HTERT RPE-1 (cell line): ENCODE data around the gene ETV7.
"Not testable (repeated sequence)": the region's sequence is repeated elsewhere in the genome, so short reads cannot be mapped to it uniquely, and the experiment has no call there.

Experiments used
- in situ Hi-C: fragments of 300-500 bp; cut with MboI; formaldehyde crosslinking; loops from 4 replicates; pipeline ENCODE4 v1.14.3; 2020; ENCODE audit warnings: low sequenced_read_pairs

Gene ETV7

DNA sequence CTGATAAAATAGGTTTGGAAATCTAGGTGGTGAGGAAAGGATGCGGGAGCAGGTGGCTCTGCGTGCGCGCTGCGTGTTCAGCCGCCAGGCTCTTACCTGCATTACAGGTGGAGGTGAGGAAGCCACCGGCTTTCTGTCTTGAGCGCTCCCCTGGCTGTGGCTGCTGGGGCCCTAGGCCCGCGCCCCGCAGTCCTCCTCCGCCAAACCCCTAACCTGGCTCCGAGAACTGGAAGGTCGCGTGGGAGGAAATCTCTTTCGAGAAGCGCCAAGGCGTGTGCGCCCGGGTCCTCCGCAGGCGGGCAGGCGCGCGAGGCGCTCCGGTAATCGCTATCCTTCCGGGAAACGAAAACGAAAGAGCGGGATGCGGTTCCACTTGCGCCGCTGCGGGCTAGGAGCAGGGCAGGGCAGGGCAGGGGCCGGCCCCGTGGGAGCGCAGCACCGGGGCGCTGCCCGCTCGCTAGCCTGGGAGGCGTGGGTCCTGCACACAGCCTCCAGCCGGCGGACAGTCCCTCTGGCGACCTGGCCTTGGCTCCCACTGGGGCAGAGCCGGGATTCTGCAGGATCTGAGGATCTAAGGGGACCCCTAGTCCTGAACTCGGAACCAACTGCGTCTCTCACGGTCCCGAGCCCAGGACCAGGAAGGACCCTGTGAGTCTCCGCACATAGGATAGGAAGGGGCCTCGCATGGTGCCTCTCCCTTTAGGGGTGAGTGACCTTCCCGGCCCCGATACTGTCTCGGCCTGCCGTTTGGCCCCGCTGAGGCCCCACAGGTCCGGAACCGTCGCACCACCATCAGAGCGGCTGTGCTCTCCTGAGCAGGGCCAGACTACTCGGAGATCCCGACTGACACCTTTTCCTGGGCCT lies at the start of gene ETV7:
ETV7 (minus strand) TSS at position 230 of the 864 bp plus-strand sequence; CDS start at position 102, 128 bp downstream.
- in situ Hi-C loops: no loop called here

DNA sequence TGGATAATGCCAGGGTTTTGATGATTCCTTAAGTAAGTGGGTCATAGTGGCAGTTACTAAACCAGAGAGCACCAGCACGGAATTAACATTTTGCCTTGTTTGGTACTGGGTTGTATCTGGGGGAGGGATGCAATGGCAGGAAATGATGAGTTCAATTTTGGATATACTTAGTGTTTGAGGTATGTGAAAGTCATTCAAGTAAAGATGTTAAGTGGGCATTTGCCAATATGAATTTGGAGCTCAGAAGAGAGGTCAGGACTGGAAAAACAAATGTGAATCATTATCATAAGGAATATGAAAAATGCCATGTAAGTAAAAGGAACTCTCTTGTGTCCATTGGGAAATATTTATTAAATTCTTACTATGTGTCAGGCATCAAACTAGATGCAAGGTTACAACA lies 49.0 kb upstream of the ETV7 start:
- in situ Hi-C loops: no loop called here

DNA sequence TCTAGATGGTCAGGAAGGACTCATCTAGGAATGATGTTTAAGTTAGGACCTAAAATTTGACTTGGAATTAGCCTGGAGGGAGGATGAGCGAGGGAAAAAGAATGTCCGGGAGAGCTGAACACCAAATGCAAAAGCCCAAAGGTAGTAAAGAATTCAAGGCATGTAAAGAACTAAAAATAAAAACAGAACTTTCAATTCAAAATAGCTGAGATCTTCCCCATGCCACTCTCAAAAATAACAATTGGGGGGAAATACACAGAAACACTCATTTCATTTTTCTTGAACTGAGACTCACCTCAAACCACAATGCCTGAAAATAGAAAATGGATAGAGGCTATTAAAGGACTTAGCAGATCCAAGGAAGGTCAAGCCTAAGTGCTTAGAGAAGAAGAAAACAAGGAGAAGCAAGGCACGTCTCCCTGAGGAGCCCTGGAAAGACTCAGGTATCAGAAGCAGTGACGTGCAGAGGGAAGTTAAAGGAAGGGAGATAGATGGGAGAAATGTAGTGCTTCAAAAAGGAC lies 44.7 kb upstream of the ETV7 start:
- in situ Hi-C loops: no loop called here

DNA sequence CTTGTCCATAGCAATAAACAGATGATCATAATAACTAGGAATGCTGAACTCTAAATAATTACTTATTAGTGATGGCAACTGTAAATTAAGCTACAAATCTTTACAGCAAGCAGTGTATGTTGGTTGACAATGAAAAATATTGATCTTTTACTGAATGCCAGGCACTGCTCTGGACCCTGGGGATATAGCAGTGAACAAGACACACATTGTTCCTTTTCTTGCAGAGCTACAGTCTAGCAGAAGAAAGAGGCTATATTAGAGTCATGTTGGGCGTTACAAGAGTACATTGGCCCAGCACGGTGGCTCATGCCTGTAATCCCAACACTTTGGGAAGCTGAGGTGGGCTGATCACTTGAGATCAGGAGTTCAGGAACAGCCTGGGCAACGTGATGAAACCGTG lies 43.7 kb upstream of the ETV7 start:
- in situ Hi-C loops: no loop called here

DNA sequence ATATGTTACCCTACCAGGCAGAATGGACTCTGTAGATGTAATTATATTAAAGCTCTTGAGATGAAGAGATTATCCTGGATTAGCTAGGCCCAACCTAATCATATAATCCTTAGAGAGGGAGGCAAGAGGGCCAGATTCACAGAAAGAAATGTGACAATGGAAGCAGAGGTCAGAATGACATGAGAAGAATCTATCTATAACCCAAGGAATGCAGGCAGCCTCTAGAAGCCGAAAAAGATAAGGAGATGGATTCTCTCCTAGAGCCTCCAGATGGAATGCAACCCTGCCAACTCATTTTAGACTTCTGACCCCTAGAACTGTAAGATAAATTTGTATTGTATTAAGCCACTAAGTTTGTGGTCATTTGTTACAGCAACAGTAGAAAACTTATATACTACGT lies 42.9 kb upstream of the ETV7 start:
- in situ Hi-C loops: no loop called here

DNA sequence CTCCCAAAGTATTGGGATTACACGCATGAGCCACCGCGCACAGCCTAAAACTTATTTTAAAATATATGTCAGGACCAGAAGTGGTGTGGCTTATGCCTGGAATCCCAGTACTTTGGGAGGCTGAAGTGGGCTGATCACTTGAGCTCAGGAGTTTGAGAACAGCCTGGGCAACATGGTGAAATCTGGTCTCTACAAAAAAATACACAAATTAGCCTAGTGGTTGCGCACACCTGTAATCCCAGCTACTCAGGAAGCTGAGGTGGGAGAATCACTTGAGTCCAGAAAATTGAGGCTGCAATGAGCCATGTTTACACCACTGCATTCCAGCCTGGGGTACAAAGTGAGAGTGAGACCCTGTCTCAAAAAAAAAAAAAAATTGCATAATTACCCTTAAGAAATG lies 41.4 kb upstream of the ETV7 start:
- in situ Hi-C loops: no loop called here

DNA sequence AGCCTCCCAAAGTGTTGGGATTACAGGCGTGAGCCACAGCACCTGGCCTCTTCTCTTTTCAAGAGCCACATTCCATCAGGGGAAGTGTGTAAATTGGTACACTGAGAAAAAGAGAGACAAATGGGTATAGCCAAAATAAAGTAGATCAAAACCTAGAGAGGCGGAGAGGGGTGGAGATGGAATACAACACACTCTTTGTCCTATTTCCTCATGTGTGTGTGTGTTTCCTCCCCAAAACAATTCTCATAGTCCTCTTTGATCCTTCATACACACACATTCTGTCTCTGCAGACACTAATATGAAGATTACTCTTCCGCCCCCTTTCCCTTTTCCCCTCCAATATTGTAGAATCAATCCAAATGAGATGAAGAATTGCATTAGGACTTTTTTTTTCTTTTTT lies 39.2 kb upstream of the ETV7 start:
- in situ Hi-C loops: no loop called here

DNA sequence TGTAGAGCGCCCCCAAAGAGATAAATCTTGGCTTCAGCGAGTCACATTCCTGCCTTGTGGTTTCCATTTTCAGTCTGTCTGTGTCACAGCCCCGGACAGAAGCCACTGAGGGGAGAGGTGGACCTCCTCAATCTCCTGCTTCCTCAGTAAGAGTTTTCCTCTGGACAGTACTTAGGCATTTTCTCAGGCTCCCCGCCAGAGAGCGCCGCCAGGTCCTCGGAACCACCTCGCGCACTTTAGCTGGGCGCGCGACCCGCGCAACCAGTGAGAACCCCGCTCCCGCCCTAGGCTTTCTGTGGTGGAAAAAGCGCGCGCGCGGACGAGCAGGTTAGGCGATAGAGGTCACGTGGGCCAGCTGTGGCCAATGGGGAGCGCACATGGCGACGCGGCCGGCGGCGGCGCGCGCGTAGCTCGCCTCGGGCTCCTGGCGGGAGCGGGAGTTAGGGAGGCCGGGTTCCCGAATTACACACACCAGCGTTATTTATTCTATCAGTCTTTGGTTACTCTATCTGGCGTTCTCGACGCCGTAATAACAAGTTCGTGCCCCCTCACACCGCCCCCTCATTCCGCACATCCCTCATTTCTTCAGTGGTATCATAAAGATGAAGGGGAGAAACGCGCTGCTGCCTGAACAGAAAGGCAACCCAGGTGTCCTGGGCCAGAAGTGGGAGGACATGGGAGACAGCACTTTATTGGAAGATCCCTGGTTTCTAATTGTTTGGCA lies 35.8 kb upstream of the ETV7 start:
- in situ Hi-C loops: no loop called here

DNA sequence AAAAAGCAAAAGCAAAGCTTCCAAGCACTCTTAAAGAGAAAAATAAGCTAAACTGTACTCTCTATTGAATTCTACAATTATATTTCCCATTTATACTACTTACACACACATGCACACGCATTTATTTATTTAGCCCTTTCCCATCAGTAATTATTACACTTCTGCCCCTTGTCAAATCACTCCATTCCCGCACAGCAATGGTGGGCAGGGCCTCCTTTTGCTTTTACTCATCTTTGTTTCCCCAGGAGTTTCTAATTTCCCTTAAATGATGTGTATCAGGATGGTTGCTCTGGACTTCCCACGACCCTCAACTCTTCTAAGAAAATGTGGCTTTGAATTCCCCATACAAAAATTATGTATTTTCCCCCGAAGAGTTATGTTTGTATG lies 35.2 kb upstream of the ETV7 start:
- in situ Hi-C loops: no loop called here

DNA sequence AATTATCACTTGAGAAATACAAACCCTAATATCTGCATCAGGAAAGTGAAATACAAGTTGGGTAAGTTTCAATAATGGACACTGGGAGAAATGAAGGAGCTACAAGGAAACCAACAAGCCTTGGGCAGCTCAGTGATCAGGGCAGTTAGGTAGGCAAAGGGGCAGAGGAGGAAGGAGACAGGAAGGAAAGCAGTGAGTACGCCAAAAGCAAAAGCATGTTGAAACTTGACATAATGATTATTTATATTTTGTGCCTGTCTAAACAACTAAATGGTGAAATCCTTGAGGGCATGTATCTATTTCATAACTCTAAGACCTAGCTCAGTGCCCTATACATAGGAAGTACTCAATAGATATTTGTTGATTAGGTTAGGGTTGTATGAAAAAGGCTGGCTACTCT lies 31.8 kb upstream of the ETV7 start:
- in situ Hi-C loops: no loop called here

DNA sequence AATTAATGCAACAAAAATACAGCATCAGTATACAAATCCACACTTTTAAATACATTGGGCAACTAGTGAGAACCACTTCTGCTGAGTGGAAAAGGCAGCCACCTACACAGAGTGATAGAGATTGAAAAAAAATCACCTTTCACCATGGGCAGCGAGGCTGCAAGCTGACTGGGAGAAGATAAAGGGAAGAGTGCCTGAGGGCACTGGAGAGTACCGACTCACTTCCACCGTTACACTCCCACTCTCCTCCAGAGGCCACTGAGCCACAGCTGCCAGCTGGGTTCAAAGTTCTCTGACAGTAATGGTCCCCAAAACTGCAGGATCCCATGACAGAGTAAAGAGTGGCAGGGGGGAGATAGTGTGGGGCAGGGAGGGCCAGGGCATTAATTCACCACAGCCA lies 31.1 kb upstream of the ETV7 start:
- in situ Hi-C loops: no loop called here

DNA sequence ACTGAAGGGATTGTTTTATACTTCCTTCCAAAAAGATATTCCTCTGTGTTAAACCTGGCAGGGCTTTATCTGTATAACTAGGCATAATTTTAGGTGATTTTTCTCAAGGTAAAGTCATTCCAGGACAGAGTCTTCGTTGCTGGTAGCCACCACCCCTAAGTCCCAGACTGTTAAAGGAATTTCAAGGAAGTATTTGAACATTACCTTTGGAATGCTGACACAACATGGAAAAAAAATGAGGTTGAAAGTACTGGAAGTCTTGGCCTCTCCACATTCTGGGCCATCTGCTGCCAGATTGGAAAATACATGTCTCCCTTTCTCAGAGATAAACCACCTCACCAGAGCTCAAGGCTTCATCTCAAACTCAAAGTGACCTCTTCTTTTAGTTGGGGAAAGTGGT lies 27.0 kb upstream of the ETV7 start:
- in situ Hi-C loops: no loop called here

DNA sequence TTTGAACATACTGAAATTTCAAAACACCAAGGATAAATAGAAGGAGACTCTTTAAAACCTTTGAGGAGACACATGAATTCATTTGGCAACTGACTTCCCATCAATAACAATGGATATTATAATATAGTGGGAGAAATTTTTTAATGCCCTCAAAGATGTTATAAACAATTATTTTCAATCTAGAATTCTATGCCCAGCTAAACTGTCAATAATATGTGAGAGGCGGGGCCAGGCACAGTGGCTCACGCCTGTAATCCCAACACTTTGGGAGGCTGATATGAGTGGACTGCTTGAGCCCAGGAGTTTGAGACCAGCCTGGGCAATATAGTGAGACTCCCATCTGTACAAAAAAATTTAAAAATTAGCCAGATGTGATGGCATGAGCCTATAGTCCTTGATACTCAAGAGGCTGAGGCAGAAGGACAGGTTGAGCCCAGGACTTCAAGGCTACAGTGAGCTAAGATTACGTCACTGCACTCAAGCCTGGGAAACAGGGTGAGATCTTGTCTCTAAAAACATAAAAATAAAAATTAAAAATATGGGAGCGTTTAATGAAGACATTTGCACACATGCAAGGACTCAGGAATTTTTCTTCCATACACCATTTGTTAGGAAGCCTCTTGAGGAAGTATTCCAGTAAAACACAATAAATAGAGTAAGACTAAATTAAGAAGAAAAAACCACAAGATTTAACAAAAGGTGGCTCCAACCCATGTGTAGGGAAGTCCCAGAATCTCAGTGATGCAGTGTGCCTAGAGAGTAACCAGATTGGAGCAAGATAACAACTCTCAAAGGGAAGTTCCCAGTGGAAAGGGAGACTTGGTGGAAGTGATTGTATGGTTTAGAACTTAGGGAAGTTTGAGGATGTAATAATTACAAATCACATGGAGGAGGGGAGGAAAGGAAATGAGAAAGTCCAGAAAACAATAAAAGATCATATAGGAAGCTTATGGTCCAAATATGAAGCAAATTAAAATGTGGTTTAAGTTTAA lies 26.3 kb upstream of the ETV7 start:
- in situ Hi-C loops: no loop called here

DNA sequence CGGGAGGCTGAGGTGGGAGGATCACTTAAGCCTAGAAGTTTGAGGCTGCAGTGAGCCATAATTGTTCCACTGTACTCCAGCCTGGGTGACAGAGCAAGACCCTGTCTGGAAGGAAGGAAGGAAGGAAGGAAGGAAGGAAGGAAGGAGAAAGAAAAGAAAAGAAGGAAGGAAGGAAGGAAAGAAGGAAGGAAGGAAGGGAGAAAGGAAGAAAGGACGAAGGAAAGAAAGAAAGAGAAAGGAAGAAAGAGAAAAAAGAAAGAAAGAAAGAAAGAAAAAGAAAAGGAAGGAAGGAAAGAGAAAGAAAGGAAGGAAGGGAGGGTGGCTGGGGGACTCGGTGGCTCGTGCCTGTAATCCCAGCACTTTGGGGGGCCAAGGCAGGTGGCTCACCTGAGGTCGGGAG lies 22.2 kb upstream of the ETV7 start:
- in situ Hi-C loops: not testable (repeated sequence)

DNA sequence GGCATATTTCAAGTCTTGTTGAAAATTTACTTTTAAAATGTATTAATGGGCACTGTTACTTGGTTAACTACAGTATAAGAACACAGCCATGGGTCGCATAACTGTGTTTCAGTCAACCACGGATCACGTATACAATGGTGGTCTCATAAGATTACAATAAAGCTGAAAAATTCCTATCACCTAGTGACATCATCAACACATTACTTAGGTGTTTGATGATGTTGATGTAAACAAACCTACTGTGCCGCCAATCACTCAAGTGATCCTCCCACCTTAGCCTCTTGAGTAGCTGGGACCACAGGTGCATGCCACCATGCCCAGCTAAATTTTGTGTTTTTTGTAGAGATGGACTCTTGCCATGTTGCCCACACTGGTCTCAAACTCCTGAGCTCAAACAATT lies 16.7 kb upstream of the ETV7 start:
- in situ Hi-C loops: no loop called here

DNA sequence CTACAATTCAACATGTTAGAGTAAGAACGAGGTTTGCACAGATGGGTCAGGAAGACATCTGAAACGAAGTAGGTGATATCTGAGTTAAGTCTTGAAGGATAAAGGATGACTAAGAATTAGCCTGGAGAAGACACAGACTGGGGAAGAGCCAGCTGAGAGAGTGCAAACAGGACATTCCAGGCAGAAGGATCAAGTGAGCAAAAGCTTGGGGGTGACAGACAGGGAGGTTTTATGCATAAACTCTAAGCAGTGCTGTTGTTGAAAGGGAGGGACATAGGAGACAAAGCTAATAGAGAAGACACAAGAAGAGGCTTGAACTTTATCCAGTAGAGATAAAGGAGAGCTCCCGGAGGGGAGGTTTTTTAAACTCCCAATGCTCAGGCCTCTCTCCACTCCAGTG lies 15.0 kb upstream of the ETV7 start:
- in situ Hi-C loops: no loop called here

DNA sequence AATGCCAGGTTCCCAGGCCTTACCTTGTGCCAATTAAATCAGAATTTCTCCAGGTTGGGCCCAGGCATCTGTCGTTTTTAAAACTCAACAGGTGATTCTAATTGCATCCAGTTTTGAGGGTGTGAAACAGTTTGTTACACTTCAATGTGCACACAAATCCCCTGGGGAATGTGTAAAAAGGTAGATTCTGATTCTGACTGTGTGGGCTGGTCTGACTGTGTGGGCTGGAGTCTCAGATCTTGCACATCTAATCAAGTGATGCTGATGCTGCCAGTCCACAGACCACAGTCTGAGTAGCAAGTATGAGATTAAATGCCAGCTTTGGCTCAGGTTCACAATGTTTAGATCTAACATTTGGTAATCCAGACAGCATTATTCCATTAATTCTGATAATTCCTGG lies 12.5 kb upstream of the ETV7 start:
- in situ Hi-C loops: no loop called here

DNA sequence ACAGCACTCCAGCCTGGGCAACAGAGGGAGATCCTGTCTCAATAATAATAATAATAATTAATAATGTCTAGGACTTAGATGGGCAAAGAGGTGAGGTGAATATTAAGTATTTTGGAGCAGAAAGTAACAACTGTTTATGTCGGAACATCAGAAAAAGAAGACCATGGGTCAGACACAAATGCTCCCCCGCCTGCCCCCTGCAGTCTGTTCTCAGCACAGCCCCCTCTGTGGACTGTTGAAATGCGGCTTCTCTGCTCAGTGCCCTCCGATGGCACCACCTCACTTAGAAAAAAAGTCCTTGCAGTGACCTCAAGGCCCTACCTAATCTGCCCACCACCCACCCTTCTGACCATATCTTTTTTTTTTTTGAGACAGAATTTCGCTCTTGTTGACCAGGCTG lies 5.2 kb upstream of the ETV7 start:
- in situ Hi-C loops: no loop called here

DNA sequence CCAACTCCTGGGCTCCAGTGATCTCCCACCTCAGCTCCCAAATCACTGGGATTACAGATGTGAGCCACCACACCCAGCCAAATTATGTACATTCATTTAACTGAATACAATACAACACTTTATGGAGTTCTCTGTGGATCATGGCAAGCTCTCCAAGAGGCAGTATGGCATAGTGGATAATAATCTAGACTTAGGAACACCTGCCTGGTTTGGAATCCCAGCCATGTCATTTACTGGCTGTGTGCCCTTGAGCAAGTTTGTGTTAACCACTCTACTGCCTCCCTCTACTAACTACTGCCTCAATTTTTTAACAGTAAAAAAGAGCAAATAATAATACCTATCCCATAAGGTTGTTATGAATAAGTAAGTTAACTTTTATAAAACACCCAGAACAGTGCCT lies 1.9 kb upstream of the ETV7 start:
- in situ Hi-C loops: no loop called here

DNA sequence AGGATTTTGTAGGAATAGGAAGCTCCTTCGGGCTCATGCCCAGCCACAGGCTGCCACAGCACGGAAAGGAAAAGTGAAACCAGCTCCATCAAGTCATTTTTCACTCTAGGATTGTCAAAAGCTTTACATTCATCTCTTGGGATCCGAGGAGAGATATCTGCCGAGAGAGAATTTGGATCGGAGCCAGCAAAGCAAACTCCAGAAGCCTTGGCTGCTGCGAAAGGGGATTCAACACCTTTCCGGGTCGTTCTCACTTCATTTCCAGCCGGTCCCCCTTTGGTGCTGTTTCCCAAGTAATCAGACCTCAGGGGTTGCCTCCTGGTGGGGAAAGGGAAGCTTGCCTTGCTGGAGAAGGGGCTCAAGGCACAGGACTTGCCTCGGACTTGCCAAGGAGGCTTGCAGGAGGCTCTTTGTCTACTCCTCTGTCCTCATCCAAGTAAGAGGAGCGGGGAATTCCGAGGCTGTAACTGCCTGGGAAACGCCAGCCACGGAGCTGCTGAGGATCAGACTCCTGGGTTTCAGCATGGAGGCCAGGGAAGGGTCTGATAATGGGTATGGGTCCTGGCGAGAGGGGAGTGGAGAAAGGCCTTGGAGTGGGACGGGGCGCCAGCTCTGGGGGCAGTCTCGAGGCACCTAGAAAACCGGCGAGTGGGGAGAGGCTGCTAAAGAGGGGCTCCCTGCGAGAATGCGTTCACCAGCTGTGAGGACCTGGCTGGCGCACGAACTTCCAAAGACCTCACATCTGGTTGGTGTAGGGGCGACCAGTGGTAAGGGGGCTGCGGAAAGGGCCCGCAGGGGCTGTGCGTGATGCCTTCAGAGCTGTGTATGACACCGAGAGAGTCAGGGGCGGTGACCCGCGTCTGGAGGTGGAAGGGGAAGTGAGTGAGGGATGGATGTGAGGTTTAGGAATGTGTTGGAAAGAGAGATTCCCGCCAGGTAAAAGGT lies 702 bp downstream of the ETV7 start:
- in situ Hi-C loops: no loop called here
